B cell (primary cell): ENCODE measurements around the gene MTERF4. TPM values are rescaled to one million over a fixed set of nuclear protein-coding genes. Genes with fewer than 3 reads are reported as not detected.

Experiments
- ATAC-seq: fragments of 200-7000 bp; cut with Tn5 transposase; one replicate; pipeline ENCODE4 v1.10.0; 2021; ENCODE audit warnings: low read depth, mild to moderate bottlenecking, moderate number of reproducible peaks, moderate library complexity
- CTCF ChIA-PET: fragments of 350-600 bp; sonication (Branson Sonifier 250); formaldehyde crosslinking; loops from one replicate; lab custom pipeline; 2021; ENCODE audit warnings: antibody characterized with exemption, inconsistent platforms; lab: Charles Lee
- POLR2A ChIA-PET: fragments of 350-600 bp; sonication (Branson Sonifier 250); formaldehyde crosslinking; loops from one replicate; lab custom pipeline; 2021; ENCODE audit warnings: antibody characterized with exemption; lab: Charles Lee
- DNase-seq: peaks from one replicate; pipeline ENCODE4 v3.0.0; 2013
- H2AFZ ChIP-seq: 2 replicates; pipeline ENCODE4 v1.6.1; 2012; ENCODE audit warnings: mild to moderate bottlenecking, low read depth, low read length; ENCODE audit not compliant: insufficient read depth, poor library complexity, severe bottlenecking
- H3K27ac ChIP-seq, 2 donors: 1 replicate in 1 of 2; 2 replicates in 1 of 2; pipeline ENCODE4 v1.5.1; 2012 to 2013; ENCODE audit warnings: low read length in 2 of 2, mild to moderate bottlenecking in 2 of 2, moderate library complexity in 1 of 2
- H3K27me3 ChIP-seq, 4 experiments: fragments of 200-600 bp in 1 of 4; sonication (generic) in 1 of 4; replicated peaks in 1 of 4; 1 replicate in 2 of 4; 2 replicates in 2 of 4; pipeline versions ENCODE4 v1.6.1 to v1.7.0; 2013 to 2016; ENCODE audit warnings: low read length in 3 of 4, mild to moderate bottlenecking in 2 of 4, mixed read lengths in 1 of 4, moderate library complexity in 1 of 4; ENCODE audit not compliant: insufficient read depth in 4 of 4, control insufficient read depth in 3 of 4; ENCODE audit errors: control extremely low read depth in 1 of 4
- H3K36me3 ChIP-seq, 2 experiments: replicated peaks in 1 of 2; 1 replicate in 1 of 2; 2 replicates in 1 of 2; pipeline versions ENCODE4 v1.6.1 to v1.7.1; 2013; ENCODE audit warnings: low read length in 1 of 2; ENCODE audit not compliant: insufficient read depth in 2 of 2, control insufficient read depth in 1 of 2; ENCODE audit errors: control extremely low read depth in 1 of 2, extremely low read depth in 1 of 2
- H3K4me1 ChIP-seq, 2 donors: fragments of 200-600 bp in 1 of 2; sonication (generic) in 1 of 2; 1 replicate in 1 of 2; 2 replicates in 1 of 2; pipeline versions ENCODE4 v1.5.1 to v1.6.1; 2013 to 2017; ENCODE audit warnings: low read length in 2 of 2; ENCODE audit not compliant: control insufficient read depth in 2 of 2, insufficient read depth in 2 of 2
- H3K4me2 ChIP-seq: replicated peaks from 2 replicates; pipeline ENCODE3; 2012; ENCODE audit warnings: mild to moderate bottlenecking, low read depth, low read length; ENCODE audit not compliant: poor library complexity, severe bottlenecking
- H3K4me3 ChIP-seq, 5 experiments: fragments of 200-600 bp in 1 of 5; sonication (generic) in 1 of 5; 1 replicate in 3 of 5; 2 replicates in 2 of 5; pipeline versions ENCODE4 v1.5.1 to v1.7.0; 2011 to 2016; ENCODE audit warnings: low read length in 4 of 5, mild to moderate bottlenecking in 4 of 5, low read depth in 2 of 5, control low read depth in 1 of 5, moderate library complexity in 1 of 5; ENCODE audit not compliant: insufficient read depth in 1 of 5; ENCODE audit errors: control extremely low read depth in 1 of 5, extremely low read depth in 1 of 5
- H3K79me2 ChIP-seq: fragments of 200-600 bp; sonication (generic); one replicate; pipeline ENCODE4 v1.6.0; 2016; ENCODE audit warnings: low read length; ENCODE audit not compliant: control insufficient read depth, insufficient read depth
- H3K9ac ChIP-seq: fragments of 200-600 bp; sonication (generic); 2 replicates; pipeline ENCODE4 v1.6.1; 2017; ENCODE audit warnings: mild to moderate bottlenecking, low read length, moderate library complexity
- H3K9me3 ChIP-seq, 3 donors: one replicate each; pipeline versions ENCODE4 v1.6.1 to v1.7.1; 2013; ENCODE audit warnings: low read length in 2 of 3; ENCODE audit not compliant: control insufficient read depth in 2 of 3, insufficient read depth in 1 of 3; ENCODE audit errors: control extremely low read depth in 1 of 3
- H4K20me1 ChIP-seq: 2 replicates; pipeline ENCODE4 v1.6.0; 2012; ENCODE audit warnings: mild to moderate bottlenecking, low read length; ENCODE audit not compliant: insufficient read depth, control insufficient read depth, poor library complexity, severe bottlenecking
- H3K27ac Mint-ChIP-seq: one replicate; pipeline ENCODE4 v1.8.0; 2021; ENCODE audit warnings: mixed read lengths
- H3K27me3 Mint-ChIP-seq: one replicate; pipeline ENCODE4 v1.8.0; 2021; ENCODE audit warnings: mixed read lengths
- H3K4me1 Mint-ChIP-seq: one replicate; pipeline ENCODE4 v1.8.0; 2021; ENCODE audit warnings: mixed read lengths
- H3K4me3 Mint-ChIP-seq: one replicate; pipeline ENCODE4 v1.8.0; 2021; ENCODE audit warnings: mixed read lengths
- H3K9me3 Mint-ChIP-seq: one replicate; pipeline ENCODE4 v1.8.0; 2022; ENCODE audit warnings: mixed read lengths; ENCODE audit not compliant: insufficient read depth
- CTCF ChIP-seq: fragments of 200-600 bp; IDR thresholded peaks from one replicate; pipeline ENCODE4 v1.8.0; 2022; ENCODE audit warnings: antibody characterized with exemption, mild to moderate bottlenecking
- EZH2 ChIP-seq: IDR thresholded peaks from 2 replicates; pipeline ENCODE4 v1.6.1; 2012; ENCODE audit warnings: borderline replicate concordance, low read depth, mild to moderate bottlenecking, moderate library complexity, low read length; ENCODE audit not compliant: insufficient read depth, poor library complexity, severe bottlenecking
- WGBS: methylation state at CpG from one replicate; pipeline ENCODE4 v1.1.5; 2013; ENCODE audit warnings: missing lambda C conversion rate; ENCODE audit not compliant: insufficient coverage; 5-methylcytosine and 5-hydroxymethylcytosine counted together
- intact Hi-C: fragments of 100-400 bp; cut with micrococcal nuclease; formaldehyde crosslinking; loops from one replicate; pipeline ENCODE4 v1.10.0; 2022
- polyA plus RNA-seq: library from polyadenylated mRNA; depleted of rRNA; stranded (reverse); fragments of >200 nt; gene quantifications from 2 replicates; pipeline ENCODE4 v1.2.3, GENCODE V29; 2012
- total RNA-seq, 2 donors: library from RNA; stranded (reverse); fragments of 120-200 nt in 1 of 2; gene quantifications; 1 replicate in 1 of 2; 2 replicates in 1 of 2; pipeline versions ENCODE4 v1.2.3 to v1.2.4, GENCODE V29; 2013 to 2022

The MTERF4 gene
- total and polyA plus RNA-seq, 2 donors (not counting 1 experiment from before 2014, with no cell fraction given) = 88.7 to 153 TPM

- H3K36me3 ChIP-seq = peaks cover 5 to 27% of the 10 kb centered on the region in 2 experiments
- H3K9me3 Mint-ChIP-seq = no peaks in the 10 kb centered on the region
- peak overlapping the region; percentile 84 for H3K27ac Mint-ChIP-seq
- no peak for ATAC-seq
- H3K4me1 ChIP-seq = peaks cover 33 to 48% of the 10 kb centered on the region in 2 donors
- no peak overlapping the region for H2AFZ ChIP-seq
- intact Hi-C loops = no loop called here
- no peak for DNase-seq
- no peaks in the 10 kb centered on the region for H3K27me3 Mint-ChIP-seq
- ChIA-PET CTCF (interaction anchor here (0.5 to 2.0 kb wide), 4 partner anchors 27 to 754 kb away, joined by 3 to 6 read pairs (median 4); partner anchors contain the start of gene PPP1R7), POLR2A (interaction anchor here (0.6 to 1.6 kb wide), 4 partner anchors 12 to 25 kb away, joined by 3 to 7 read pairs (median 4); partner anchors contain the start of genes MTERF4 and PASK)
- WGBS = 92% methylated on average over 9 of the region's 16 CpGs
- H3K4me3 Mint-ChIP-seq = peak overlapping the region; percentile 52
- no peak overlapping the region for H3K4me3 ChIP-seq
- peaks cover 0 to 7% (median 1%) of the 10 kb centered on the region in 3 donors for H3K9me3 ChIP-seq
- no peaks in the 10 kb centered on the region for H4K20me1 ChIP-seq
- no peak overlapping the region for H3K9ac ChIP-seq
- no peaks in the 10 kb centered on the region for H3K27me3 ChIP-seq
- H3K4me2 ChIP-seq = no peak overlapping the region
- H3K4me1 Mint-ChIP-seq = peaks cover 42% of the 10 kb centered on the region
- H3K79me2 ChIP-seq = peaks cover 4% of the 10 kb centered on the region
- TF ChIP-seq CTCF (no peak), EZH2 (no peak)
- no peak overlapping the region for H3K27ac ChIP-seq
These were observed 21.9 kb upstream of the MTERF4 start for GRCh38 chr2:241123816-241124536.

GRCh38 chr2:241122376-241123002 is 20.4 kb upstream of the MTERF4 start:
- no peak overlapping the region for H3K27ac ChIP-seq
- peaks cover 5 to 29% of the 10 kb centered on the region in 2 experiments for H3K36me3 ChIP-seq
- H3K27ac Mint-ChIP-seq = no peak overlapping the region
- no peaks in the 10 kb centered on the region for H3K9me3 Mint-ChIP-seq
- H3K27me3 ChIP-seq = no peaks in the 10 kb centered on the region
- H3K27me3 Mint-ChIP-seq = no peaks in the 10 kb centered on the region
- no peak overlapping the region for H3K9ac ChIP-seq
- H3K9me3 ChIP-seq = peaks cover 0 to 3% (median 1%) of the 10 kb centered on the region in 3 donors
- CTCF ChIA-PET = interaction anchor here (1.2 kb wide), 1 partner anchor 273 kb away, joined by 3 read pairs; no protein-coding TSS in a partner anchor
- no peaks in the 10 kb centered on the region for H4K20me1 ChIP-seq
- intact Hi-C loops = no loop called here
- DNase-seq (no peak), ATAC-seq (no peak)
- H3K4me1 Mint-ChIP-seq = peaks cover 27% of the 10 kb centered on the region
- POLR2A ChIA-PET = no interaction called here
- 97% methylated on average over 19 of the region's 19 CpGs for WGBS
- H2AFZ ChIP-seq = no peak overlapping the region
- H3K4me1 ChIP-seq = peaks cover 19 to 34% of the 10 kb centered on the region in 2 donors
- H3K4me3 ChIP-seq = no peak overlapping the region
- H3K79me2 ChIP-seq = peaks cover 4% of the 10 kb centered on the region
- H3K4me3 Mint-ChIP-seq = no peak overlapping the region
- TF ChIP-seq CTCF = no peak
- TF ChIP-seq EZH2 = no peak
- H3K4me2 ChIP-seq = no peak overlapping the region
